Ovary (tissue), 9 donors: ENCODE data around the gene PNPLA6. TPM values are rescaled to one million over a fixed set of nuclear protein-coding genes. Genes with fewer than 3 reads are reported as not detected.
"Not testable (repeated sequence)": the region's sequence is repeated elsewhere in the genome, so short reads cannot be mapped to it uniquely, and the experiment has no call there.

ENCODE experiments used
- DNase-seq, 5 donors: peaks; one replicate each; pipeline ENCODE4 v3.0.0-alpha.2; 2019 to 2020
- H3K27ac ChIP-seq, 2 donors: fragments of 200-600 bp; one replicate each; pipeline versions ENCODE4 v1.5.1 to v1.8.0; 2019 to 2022
- H3K27me3 ChIP-seq: fragments of 200-600 bp; one replicate; pipeline ENCODE4 v1.8.0; 2022
- H3K36me3 ChIP-seq: fragments of 200-600 bp; sonication (generic); one replicate; pipeline ENCODE4 v1.5.1; 2019
- H3K4me1 ChIP-seq: one replicate; pipeline ENCODE4 v1.8.1; 2013; ENCODE audit warnings: mild to moderate bottlenecking, moderate library complexity; ENCODE audit not compliant: insufficient read depth
- H3K4me3 ChIP-seq: fragments of 200-600 bp; sonication (generic); one replicate; pipeline ENCODE4 v1.5.1; 2017
- H3K9me3 ChIP-seq, 2 donors: fragments of 200-600 bp in 1 of 2; sonication (generic) in 1 of 2; one replicate each; pipeline versions ENCODE4 v1.5.1 to v1.8.1; 2013 to 2019; ENCODE audit warnings: mild to moderate bottlenecking in 1 of 2, moderate library complexity in 1 of 2
- CTCF ChIP-seq, 3 donors: fragments of 450-650 bp in 2 of 3; fragments of 200-600 bp in 1 of 3; IDR thresholded peaks; one replicate each; pipeline versions ENCODE4 v1.5.1 to v1.8.0; 2016 to 2022; ENCODE audit warnings: antibody characterized with exemption in 3 of 3, mild to moderate bottlenecking in 1 of 3
- EP300 ChIP-seq: sonication (generic); formaldehyde crosslinking; IDR thresholded peaks from one replicate; pipeline ENCODE4 v1.6.1; 2017; ENCODE audit warnings: antibody characterized with exemption
- POLR2A ChIP-seq: fragments of 450-650 bp; IDR thresholded peaks from one replicate; pipeline ENCODE4 v1.6.1; 2017; ENCODE audit warnings: antibody characterized with exemption, mild to moderate bottlenecking, moderate library complexity
- WGBS, 3 donors: extraction: QIAGEN DNeasy Blood & Tissue Kit in 1 of 3; methylation state at CpG; one replicate each; pipeline versions ENCODE4 v1.1.5 to v1.1.7; 2013 to 2017; 5-methylcytosine and 5-hydroxymethylcytosine counted together
- intact Hi-C, 4 donors: fragments of 100-400 bp; cut with DNase I; formaldehyde crosslinking; loops; one replicate each; pipeline versions ENCODE4 v1.11.0 to v1.15.1; 2022 to 2023
- polyA plus RNA-seq, 2 donors: library from polyadenylated mRNA; stranded (reverse); fragments of 200-250 nt in 1 of 2; fragments of 350-450 nt in 1 of 2; fragmentation: Illumina TruSeq in 1 of 2; extraction: RNeasy Lipid Tissue Mini Kit (QIAGEN cat#74804) in 1 of 2; gene quantifications; one replicate each; pipeline ENCODE4 v1.2.3, GENCODE V29; 2013 to 2014
- total RNA-seq, 7 donors: library from RNA; depleted of rRNA in 2 of 7; stranded (reverse); fragments of >200 nt in 2 of 7; fragmentation: NEBNext Ultra II Directional in 3 of 7; extraction: Animal tissue kit (Norgen Biotek cat#: 25700) in 3 of 7; gene quantifications; one replicate each; pipeline versions ENCODE4 v1.1.0 to v1.2.4, GENCODE V29; 2016 to 2023
- donor health status: DM: no; HTN: no; CAD: no; lungs with moderate emphysema.
- donor health status: DM: no; HTN: no; CAD: no.
- donor health status: Bipolar disorder and iron deficiency.
- donor health status: DM: yes; HTN: yes; CAD: no.
- donor health status: DM: no; HTN: no; CAD: no.
- donor health status: DM: yes; HTN: yes; CAD: no.

The PNPLA6 gene
- total and polyA plus RNA-seq, 9 donors = 19.0 to 69.1 (median 52.0) TPM

DNA sequence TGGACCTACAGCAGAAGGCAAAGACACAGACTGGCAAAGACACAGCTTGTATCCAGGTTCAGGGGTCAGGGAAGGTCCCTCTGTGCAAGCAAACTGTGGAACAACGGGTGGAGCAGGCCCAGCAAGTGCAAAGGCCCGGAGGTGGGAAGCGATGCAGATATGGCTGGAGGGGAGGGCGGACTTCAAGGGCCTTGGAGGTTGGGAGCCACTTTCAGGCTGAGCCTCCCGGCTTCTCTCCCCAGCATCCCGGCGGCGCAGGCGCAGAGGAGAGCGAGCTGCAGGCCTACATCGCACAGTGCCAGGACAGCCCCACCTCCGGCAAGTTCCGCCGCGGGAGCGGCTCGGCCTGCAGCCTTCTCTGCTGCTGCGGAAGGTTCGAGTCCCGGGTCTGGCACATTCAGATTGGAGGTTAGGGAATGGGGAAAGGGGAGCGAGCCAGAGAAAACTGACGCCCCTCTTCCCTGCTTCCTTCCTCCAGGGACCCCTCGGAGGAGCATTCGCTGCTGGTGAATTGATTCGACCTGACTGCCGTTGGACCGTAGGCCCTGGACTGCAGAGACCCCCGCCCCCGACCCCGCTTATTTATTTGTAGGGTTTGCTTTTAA, 2.1 kb upstream of the PNPLA6 start:
- H3K9me3 ChIP-seq = no peaks in the 10 kb centered on the region

GRCh38 chr19:7533925-7534480, 1.5 kb upstream of the PNPLA6 start:
- H3K9me3 ChIP-seq = no peaks in the 10 kb centered on the region
- DNase-seq = peak; percentile 85 to 91 (median 89)
- peaks cover 2% of the 10 kb centered on the region for H3K4me1 ChIP-seq
- H3K27me3 ChIP-seq = no peaks in the 10 kb centered on the region
- H3K4me3 ChIP-seq = peak overlapping the region; percentile 54
- WGBS, 3 donors = 0 to 1% (median 1%) methylated on average over 31 to 41 of the region's 41 CpGs
- TF ChIP-seq CTCF (IDR thresholded peaks at IDR 0.05) = no peak
- peak; percentile 61 for TF ChIP-seq POLR2A
- H3K36me3 ChIP-seq = no peaks in the 10 kb centered on the region
- H3K27ac ChIP-seq = peak overlapping the region; percentile 76 to 88
- intact Hi-C loops = loop anchor here in 3 of 4 donors (2.0 to 10.0 kb wide), 4 partner anchors 45 to 429 kb away; partner anchors contain the start of gene PEX11G (in 2 of the 3)

More for the DNA sequence above, 2.1 kb upstream of the PNPLA6 start:
- Histone ChIP-seq H3K4me1 (peaks cover 2% of the 10 kb centered on the region), H3K27me3 (no peaks in the 10 kb centered on the region), H3K4me3 (peak overlapping the region; percentile 54), H3K27ac (peak overlapping the region; percentile 16 to 88), H3K36me3 (no peaks in the 10 kb centered on the region)
- no peak for TF ChIP-seq POLR2A
- TF ChIP-seq CTCF (IDR thresholded peaks at IDR 0.05) = no peak
- TF ChIP-seq EP300 = no peak
- DNase-seq = peak; percentile 78 to 86 (median 84)
- intact Hi-C loops = loop anchor here in 3 of 4 donors (5.0 to 10.0 kb wide), 3 partner anchors 46 to 429 kb away; partner anchors contain the start of gene PEX11G (in 1 of the 3)
- WGBS, 3 donors = 13 to 17% (median 15%) methylated on average over 30 of the region's 30 CpGs

GRCh38 chr19:7534531-7535046, 928 bp upstream of the PNPLA6 start:
- Histone ChIP-seq H3K4me3 (peak overlapping the region; percentile 54), H3K36me3 (no peaks in the 10 kb centered on the region), H3K4me1 (peaks cover 2% of the 10 kb centered on the region), H3K27ac (peak overlapping the region; percentile 76 to 88), H3K9me3 (no peaks in the 10 kb centered on the region), H3K27me3 (no peaks in the 10 kb centered on the region)
- TF ChIP-seq EP300 (no peak), POLR2A (no peak), CTCF (IDR thresholded peaks at IDR 0.05) (no peak)
- 0% methylated on average over 27 of the region's 27 CpGs for WGBS, 3 donors
- DNase-seq = peak; percentile 60 to 76 (median 64)
- intact Hi-C loops = loop anchor here in 3 of 4 donors (2.0 to 10.0 kb wide), 4 partner anchors 46 to 430 kb away; partner anchors contain the start of gene PEX11G (in 3 of the 3)

DNA sequence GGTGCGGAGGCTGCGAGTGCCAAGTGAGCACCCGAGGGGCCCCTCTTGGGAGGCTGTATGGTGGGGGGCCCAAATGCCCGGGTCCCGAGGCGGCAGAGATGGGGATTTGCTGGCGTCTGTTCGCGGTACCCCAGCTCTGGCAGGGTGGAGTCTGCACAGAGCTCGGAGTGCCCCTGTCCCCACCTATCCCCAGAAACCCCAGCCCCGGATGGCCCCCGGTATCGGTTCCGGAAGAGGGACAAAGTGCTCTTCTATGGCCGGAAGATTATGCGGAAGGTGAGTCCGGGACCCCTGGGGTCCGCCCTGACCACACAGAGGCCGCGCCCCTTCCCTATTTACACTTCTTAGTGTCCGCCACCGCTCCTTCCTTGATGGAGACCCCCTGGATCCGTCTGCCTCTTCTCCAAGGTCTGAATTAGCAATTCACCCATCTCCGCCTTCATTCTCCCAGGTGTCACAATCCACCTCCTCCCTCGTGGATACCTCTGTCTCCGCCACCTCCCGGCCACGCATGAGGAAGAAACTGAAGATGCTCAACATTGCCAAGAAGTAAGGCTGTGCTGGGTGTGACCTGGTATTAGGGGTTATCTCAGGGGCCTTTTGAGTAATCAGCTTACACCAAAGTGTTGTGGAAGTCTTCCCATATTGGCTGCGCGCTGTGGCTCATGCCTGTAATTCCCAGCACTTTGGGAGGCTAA, 630 bp downstream of the PNPLA6 start:
- WGBS, 3 donors = 17 to 22% (median 18%) methylated on average over 30 of the region's 30 CpGs
- H3K36me3 ChIP-seq = no peaks in the 10 kb centered on the region
- no peaks in the 10 kb centered on the region for H3K27me3 ChIP-seq
- H3K9me3 ChIP-seq = no peaks in the 10 kb centered on the region
- H3K4me3 ChIP-seq = peak overlapping the region; percentile 54
- no peak for DNase-seq
- intact Hi-C loops = loop anchor here in 2 of 4 donors (2.0 to 10.0 kb wide), 4 partner anchors 47 to 431 kb away; partner anchors contain the start of gene PEX11G (in 2 of the 2)
- TF ChIP-seq EP300 (no peak), POLR2A (no peak), CTCF (IDR thresholded peaks at IDR 0.05) (no peak)
- peak overlapping the region; percentile 76 to 88 for H3K27ac ChIP-seq
- peaks cover 2% of the 10 kb centered on the region for H3K4me1 ChIP-seq

DNA sequence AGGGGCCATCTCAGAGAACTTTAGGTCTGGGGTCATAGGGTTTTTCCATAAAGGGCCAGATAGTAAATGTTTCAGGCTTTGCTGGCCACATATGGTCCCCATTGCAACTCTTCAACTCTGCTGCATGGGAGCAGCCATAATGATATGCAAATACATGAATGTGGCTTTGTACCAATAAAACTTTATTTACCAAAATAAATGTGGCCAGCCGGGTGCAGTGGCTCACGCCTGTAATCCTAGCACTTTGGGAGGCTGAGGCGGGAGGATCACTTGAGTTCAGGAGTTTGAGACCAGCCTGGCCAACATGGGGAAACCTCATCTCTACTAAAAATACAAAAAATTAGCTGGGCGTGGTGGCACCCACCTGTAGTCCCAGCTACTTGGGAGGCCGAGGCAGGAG, 3.5 kb downstream of the PNPLA6 start:
- not testable (repeated sequence) for DNase-seq, H3K4me1 ChIP-seq, H3K27ac ChIP-seq, H3K27me3 ChIP-seq, H3K36me3 ChIP-seq, H3K4me3 ChIP-seq, H3K9me3 ChIP-seq
- WGBS, 3 donors = 93 to 95% (median 95%) methylated on average over 5 of the region's 5 CpGs
- intact Hi-C loops = loop anchor here in 2 of 4 donors (5.0 to 10.0 kb wide), 3 partner anchors 52 to 434 kb away; partner anchors contain the start of gene PEX11G (in 1 of the 2)
